ENCODE measurements around the gene AXIN2. TPM values are rescaled to one million over a fixed set of nuclear protein-coding genes. Genes with fewer than 3 reads are reported as not detected.
A peak's percentile ranks its signal among the peaks of the same experiment; 100 is the strongest.

The AXIN2 gene
- total RNA-seq, 4 donors from 2014 or later: 8.2 to 65.1 (median 42.0) TPM

GRCh38 chr17:65560628-65561451 is 608 bp downstream of the AXIN2 start:
- H3K36me3 ChIP-seq: no peaks in the 10 kb centered on the region
- H3K4me1 ChIP-seq: no peaks in the 10 kb centered on the region
- intact Hi-C loops (cut with DNase I; ENCODE audit: low total_unique reads): no loop called here
- TF ChIP-seq POLR2A (IDR thresholded peaks at IDR 0.05): peak; percentile 60 to 73
- TF ChIP-seq CTCF (IDR thresholded peaks at IDR 0.05): no peak
- peak overlapping the region in 1 of 2 donors; percentile 57 for H3K4me3 ChIP-seq
- peak; percentile 86 to 91 for DNase-seq
- no peak overlapping the region for H3K27ac ChIP-seq
- H3K27me3 ChIP-seq: no peaks in the 10 kb centered on the region
- no peaks in the 10 kb centered on the region for H3K9me3 ChIP-seq

GRCh38 chr17:65559804-65560627 is 1.4 kb downstream of the AXIN2 start:
- TF ChIP-seq CTCF (IDR thresholded peaks at IDR 0.05) (no peak), POLR2A (IDR thresholded peaks at IDR 0.05) (peak in 1 of 2 donors; percentile 46)
- H3K4me3 ChIP-seq: peak overlapping the region in 1 of 2 donors; percentile 57
- no peaks in the 10 kb centered on the region for H3K9me3 ChIP-seq
- no peaks in the 10 kb centered on the region for H3K27me3 ChIP-seq
- no peaks in the 10 kb centered on the region for H3K36me3 ChIP-seq
- intact Hi-C loops (cut with DNase I; ENCODE audit: low total_unique reads): no loop called here
- H3K27ac ChIP-seq: no peak overlapping the region
- H3K4me1 ChIP-seq: no peaks in the 10 kb centered on the region
- DNase-seq: peak; percentile 49 to 64

GRCh38 chr17:65559461-65559803 is 2.0 kb downstream of the AXIN2 start:
- H3K9me3 ChIP-seq: no peaks in the 10 kb centered on the region
- peak overlapping the region in 1 of 2 donors; percentile 57 for H3K4me3 ChIP-seq
- no peak for TF ChIP-seq POLR2A (IDR thresholded peaks at IDR 0.05)
- no peak for TF ChIP-seq CTCF (IDR thresholded peaks at IDR 0.05)
- no peak overlapping the region for H3K27ac ChIP-seq
- H3K4me1 ChIP-seq: no peaks in the 10 kb centered on the region
- H3K36me3 ChIP-seq: no peaks in the 10 kb centered on the region
- intact Hi-C loops (cut with DNase I; ENCODE audit: low total_unique reads): no loop called here
- no peak for DNase-seq
- no peaks in the 10 kb centered on the region for H3K27me3 ChIP-seq

GRCh38 chr17:65558683-65559460 is 2.6 kb downstream of the AXIN2 start:
- TF ChIP-seq CTCF (IDR thresholded peaks at IDR 0.05) (no peak), POLR2A (IDR thresholded peaks at IDR 0.05) (no peak)
- intact Hi-C loops (cut with DNase I; ENCODE audit: low total_unique reads): no loop called here
- Histone ChIP-seq H3K4me3 (peak overlapping the region in 1 of 2 donors; percentile 57), H3K27me3 (no peaks in the 10 kb centered on the region), H3K9me3 (no peaks in the 10 kb centered on the region), H3K27ac (no peak overlapping the region), H3K36me3 (no peaks in the 10 kb centered on the region), H3K4me1 (no peaks in the 10 kb centered on the region)
- DNase-seq: no peak
